ENCODE results near the gene SMARCB1. TPM values are rescaled to one million over a fixed set of nuclear protein-coding genes. Genes with fewer than 3 reads are reported as not detected.

SMARCB1 gene
- 61.7 and 80.2 TPM in 2 replicates for total RNA-seq (2021)
- Bru-seq, nascent RNA: percentile 66 among the genes with signal in this experiment
- percentile 61 among the genes with signal in this experiment for BruChase-seq, experiment 1, labeled RNA remaining after a 2-hour chase
- percentile 79 among the genes with signal in this experiment for BruChase-seq, experiment 2, labeled RNA remaining after a 6-hour chase
- long read RNA-seq, full-length matches to known transcripts: 189 of 198 reads
- long read RNA-seq, partial matches to known transcripts: 3 of 198 reads
- long read RNA-seq, other reads (novel, unspliced or antisense): 6 of 198 reads

DNA sequence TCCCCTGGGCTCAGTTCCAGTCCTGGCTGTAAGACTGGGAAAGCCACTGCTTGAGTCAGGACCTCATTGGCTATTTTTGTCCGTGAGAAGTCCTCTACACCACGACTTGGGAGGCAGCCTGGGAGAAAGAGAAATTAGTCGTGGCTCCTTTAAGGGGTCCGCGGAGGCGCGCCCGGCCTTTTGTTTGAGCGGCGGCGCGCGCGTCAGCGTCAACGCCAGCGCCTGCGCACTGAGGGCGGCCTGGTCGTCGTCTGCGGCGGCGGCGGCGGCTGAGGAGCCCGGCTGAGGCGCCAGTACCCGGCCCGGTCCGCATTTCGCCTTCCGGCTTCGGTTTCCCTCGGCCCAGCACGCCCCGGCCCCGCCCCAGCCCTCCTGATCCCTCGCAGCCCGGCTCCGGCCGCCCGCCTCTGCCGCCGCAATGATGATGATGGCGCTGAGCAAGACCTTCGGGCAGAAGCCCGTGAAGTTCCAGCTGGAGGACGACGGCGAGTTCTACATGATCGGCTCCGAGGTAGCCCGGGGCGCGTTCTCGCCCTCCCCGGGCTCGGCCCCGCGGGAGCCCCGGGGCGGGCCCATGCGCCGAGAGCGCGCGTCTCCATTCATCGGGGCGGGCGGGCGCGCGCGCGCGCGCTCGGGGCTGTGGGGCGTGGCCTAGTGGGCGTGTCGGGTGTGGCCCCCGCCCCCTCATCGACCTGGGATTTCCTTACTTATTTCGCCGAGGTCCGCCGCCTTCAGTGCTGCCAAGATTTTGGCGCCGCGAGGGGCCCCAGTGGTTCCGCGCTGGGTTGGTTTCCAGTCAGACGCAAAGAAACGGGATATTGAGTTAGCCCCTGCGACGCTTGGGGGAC, at the start of gene SMARCB1:
Gene SMARCB1 (plus strand): TSS at position 215 of the 848 bp plus-strand sequence. CDS start 204 bp downstream, at position 419.
- no peaks in the 10 kb centered on the region for H3K9me3 ChIP-seq (ENCODE audit: insufficient read depth, low read depth)
- peak; percentile 63 to 76 for DNase-seq
- H3K27ac ChIP-seq: peak within 1 kb of the TSS; percentile 88
- H3F3A ChIP-seq (ENCODE audit: insufficient read depth, low read depth): peaks cover 3% of the 10 kb centered on the region; the same call in 1 of the 2 replicates
- no peaks in the 10 kb centered on the region for H3K36me3 ChIP-seq (ENCODE audit: low read depth)
- POLR2A ChIA-PET (ENCODE audit: unreplicated experiment): interaction anchor here (0.6 kb wide), 1 partner anchor 1288 kb away, joined by 4 read pairs; no protein-coding TSS in a partner anchor
- peaks cover 26% of the 10 kb centered on the region for H3K4me1 ChIP-seq (replicated peaks; ENCODE audit: insufficient read depth)
- no TSS peak for BruUV-seq (replicated peaks)
- H3K79me2 ChIP-seq (ENCODE audit: low read depth): peaks cover 46% of the 10 kb centered on the region
- H3K4me3 ChIP-seq: peak within 1 kb of the TSS; percentile 68
- intact Hi-C loops (cut with micrococcal nuclease; ENCODE audit: unreplicated experiment): no loop called here
- CTCF ChIA-PET: no interaction called here
- H4K20me1 ChIP-seq (ENCODE audit: insufficient read depth): peaks cover 45% of the 10 kb centered on the region
- peak within 1 kb of the TSS; percentile 89 for H3K4me2 ChIP-seq
- TF ChIP-seq EZH2 (IDR thresholded peaks at IDR 0.05; ENCODE audit: low read depth): no peak
- TF ChIP-seq, protein P1, sequence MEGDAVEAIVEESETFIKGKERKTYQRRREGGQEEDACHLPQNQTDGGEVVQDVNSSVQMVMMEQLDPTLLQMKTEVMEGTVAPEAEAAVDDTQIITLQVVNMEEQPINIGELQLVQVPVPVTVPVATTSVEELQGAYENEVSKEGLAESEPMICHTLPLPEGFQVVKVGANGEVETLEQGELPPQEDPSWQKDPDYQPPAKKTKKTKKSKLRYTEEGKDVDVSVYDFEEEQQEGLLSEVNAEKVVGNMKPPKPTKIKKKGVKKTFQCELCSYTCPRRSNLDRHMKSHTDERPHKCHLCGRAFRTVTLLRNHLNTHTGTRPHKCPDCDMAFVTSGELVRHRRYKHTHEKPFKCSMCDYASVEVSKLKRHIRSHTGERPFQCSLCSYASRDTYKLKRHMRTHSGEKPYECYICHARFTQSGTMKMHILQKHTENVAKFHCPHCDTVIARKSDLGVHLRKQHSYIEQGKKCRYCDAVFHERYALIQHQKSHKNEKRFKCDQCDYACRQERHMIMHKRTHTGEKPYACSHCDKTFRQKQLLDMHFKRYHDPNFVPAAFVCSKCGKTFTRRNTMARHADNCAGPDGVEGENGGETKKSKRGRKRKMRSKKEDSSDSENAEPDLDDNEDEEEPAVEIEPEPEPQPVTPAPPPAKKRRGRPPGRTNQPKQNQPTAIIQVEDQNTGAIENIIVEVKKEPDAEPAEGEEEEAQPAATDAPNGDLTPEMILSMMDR (conservative IDR thresholded peaks at IDR 0.05): no peak
- H3K9me2 ChIP-seq (ENCODE audit: insufficient read depth): no peaks in the 10 kb centered on the region
- H3K27me3 ChIP-seq (ENCODE audit: insufficient read depth, low read depth): no peaks in the 10 kb centered on the region
- H2AFZ ChIP-seq: peak within 1 kb of the TSS; percentile 86

GRCh38 chr22:23737696-23738095, 49.1 kb upstream of the SMARCB1 start:
- no peaks in the 10 kb centered on the region for H3K9me2 ChIP-seq (ENCODE audit: insufficient read depth)
- no peaks in the 10 kb centered on the region for H3K79me2 ChIP-seq (ENCODE audit: low read depth)
- H3K36me3 ChIP-seq (ENCODE audit: low read depth): no peaks in the 10 kb centered on the region
- no peak overlapping the region for H3K4me2 ChIP-seq
- intact Hi-C loops (cut with micrococcal nuclease; ENCODE audit: unreplicated experiment): no loop called here
- H2AFZ ChIP-seq: no peak overlapping the region
- no peak overlapping the region for H3K27ac ChIP-seq
- H3K4me1 ChIP-seq (replicated peaks; ENCODE audit: insufficient read depth): peaks cover 2% of the 10 kb centered on the region; the same call in 1 of the 2 replicates
- H3F3A ChIP-seq (ENCODE audit: insufficient read depth, low read depth): no peaks in the 10 kb centered on the region
- BruUV-seq (replicated peaks): no TSS peak
- TF ChIP-seq, protein P1 (conservative IDR thresholded peaks at IDR 0.05): no peak
- TF ChIP-seq EZH2 (IDR thresholded peaks at IDR 0.05; ENCODE audit: low read depth): no peak
- H3K9me3 ChIP-seq (ENCODE audit: insufficient read depth, low read depth): no peaks in the 10 kb centered on the region
- ChIA-PET CTCF (no interaction called here), POLR2A (ENCODE audit: unreplicated experiment) (no interaction called here)
- no peaks in the 10 kb centered on the region for H4K20me1 ChIP-seq (ENCODE audit: insufficient read depth)
- DNase-seq: no peak
- no peaks in the 10 kb centered on the region for H3K27me3 ChIP-seq (ENCODE audit: insufficient read depth, low read depth)
- no peak overlapping the region for H3K4me3 ChIP-seq

GRCh38 chr22:23742505-23743264, 44.1 kb upstream of the SMARCB1 start:
- no peak for TF ChIP-seq EZH2 (IDR thresholded peaks at IDR 0.05; ENCODE audit: low read depth)
- TF ChIP-seq, protein P1 (conservative IDR thresholded peaks at IDR 0.05): no peak
- Histone ChIP-seq H3K27ac (no peak overlapping the region), H3K4me3 (no peak overlapping the region), H4K20me1 (ENCODE audit: insufficient read depth) (no peaks in the 10 kb centered on the region), H2AFZ (no peak overlapping the region), H3F3A (ENCODE audit: insufficient read depth, low read depth) (peaks cover 5% of the 10 kb centered on the region; the same call in 1 of the 2 replicates), H3K79me2 (ENCODE audit: low read depth) (no peaks in the 10 kb centered on the region), H3K27me3 (ENCODE audit: insufficient read depth, low read depth) (no peaks in the 10 kb centered on the region), H3K36me3 (ENCODE audit: low read depth) (peaks cover 4% of the 10 kb centered on the region; the same call in 1 of the 2 replicates), H3K9me3 (ENCODE audit: insufficient read depth, low read depth) (no peaks in the 10 kb centered on the region), H3K9me2 (ENCODE audit: insufficient read depth) (no peaks in the 10 kb centered on the region), H3K4me1 (replicated peaks; ENCODE audit: insufficient read depth) (peaks cover 11% of the 10 kb centered on the region; the same call in 1 of the 2 replicates), H3K4me2 (peak overlapping the region; percentile 22; the same call in 1 of the 2 replicates)
- peak in 1 of 2 experiments; percentile 18 for DNase-seq
- no TSS peak for BruUV-seq (replicated peaks)
- ChIA-PET CTCF (no interaction called here), POLR2A (ENCODE audit: unreplicated experiment) (no interaction called here)
- intact Hi-C loops (cut with micrococcal nuclease; ENCODE audit: unreplicated experiment): no loop called here
